HG02852 (cell line): ENCODE data around the gene RXFP2.
A peak's percentile ranks its signal among the peaks of the same experiment; 100 is the strongest.

Experiments
- ATAC-seq: cut with Tn5 transposase; IDR thresholded peaks from one replicate; pipeline ENCODE4 v1.9.1; 2021; ENCODE audit warnings: mild to moderate bottlenecking, moderate library complexity; ENCODE audit not compliant: unreplicated experiment

RXFP2 gene

DNA sequence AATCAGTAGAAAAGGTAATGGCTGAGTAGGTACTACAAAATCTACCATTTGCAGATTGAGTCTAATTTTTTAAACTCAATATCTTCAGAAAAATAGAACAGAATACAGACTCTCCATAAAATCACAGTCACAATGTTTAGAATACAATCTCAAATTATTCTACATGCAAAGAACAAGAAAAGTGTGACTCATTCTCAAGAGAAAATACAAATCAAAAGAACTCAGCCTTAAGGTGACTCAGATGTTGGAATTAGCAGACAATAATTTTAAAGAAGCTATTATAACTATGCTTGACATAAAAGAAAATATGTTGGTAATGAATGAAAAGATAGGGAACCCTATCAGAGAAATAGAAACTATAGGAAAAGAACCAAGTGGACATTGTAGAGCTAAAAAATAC, 78.9 kb downstream of the RXFP2 start:
- ATAC-seq: no peak

DNA sequence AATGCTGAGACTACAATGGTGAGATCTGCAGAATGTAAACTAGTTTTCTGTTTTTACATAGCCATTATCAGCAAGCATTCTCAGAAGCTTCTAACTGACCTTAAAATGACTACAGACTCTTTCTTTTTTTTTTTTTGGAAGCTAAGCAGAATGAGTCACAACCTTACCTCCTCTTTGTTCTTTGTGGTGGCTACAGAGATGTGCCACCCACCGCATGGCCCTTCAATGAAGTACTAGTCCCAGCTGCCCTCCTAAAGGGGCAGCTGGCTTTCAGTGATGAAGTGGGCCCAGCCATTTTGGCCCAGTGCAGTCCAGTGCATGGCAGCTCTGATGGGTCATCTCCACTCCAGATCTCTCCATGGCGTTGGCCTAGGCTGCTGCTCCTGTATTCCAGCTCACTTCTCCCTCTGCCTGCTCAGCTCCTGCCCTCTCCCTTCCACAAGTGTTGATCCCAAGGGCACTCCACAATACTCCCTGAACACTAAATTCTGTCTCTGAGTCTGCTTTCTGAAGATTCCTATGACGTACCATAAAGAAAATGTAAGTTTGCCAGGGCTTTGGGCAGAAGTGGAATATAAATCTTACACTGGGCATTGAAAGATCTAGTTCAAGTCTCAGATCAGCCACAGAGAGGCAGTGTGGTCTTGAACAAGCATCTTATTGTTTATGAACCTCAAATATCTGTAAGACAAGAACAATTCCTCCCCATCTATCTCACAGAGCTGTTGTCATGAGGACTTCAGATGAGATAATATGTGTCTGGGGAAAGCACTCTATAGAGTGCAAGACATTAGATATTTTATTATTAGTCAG, 85.6 kb downstream of the RXFP2 start:
- ATAC-seq: no peak

DNA sequence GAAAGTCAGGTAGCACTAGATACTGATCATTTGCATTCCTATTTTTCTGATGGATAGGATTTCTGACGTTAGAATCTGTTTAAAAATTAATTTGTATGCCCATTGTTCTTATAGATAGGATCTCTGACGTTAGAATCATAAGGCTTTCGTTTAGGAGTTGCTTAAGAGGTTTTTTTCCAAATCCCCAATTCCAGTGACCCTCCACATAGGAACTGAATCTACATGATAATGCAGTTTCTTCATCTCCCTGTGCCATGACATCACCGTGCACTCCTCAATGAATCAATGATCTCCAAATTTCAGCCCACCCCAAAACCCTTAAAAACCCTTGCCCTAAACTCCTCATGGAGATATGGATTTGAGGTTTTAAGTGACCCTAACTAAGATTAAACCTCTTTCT, 87.2 kb downstream of the RXFP2 start:
- no peak for ATAC-seq

DNA sequence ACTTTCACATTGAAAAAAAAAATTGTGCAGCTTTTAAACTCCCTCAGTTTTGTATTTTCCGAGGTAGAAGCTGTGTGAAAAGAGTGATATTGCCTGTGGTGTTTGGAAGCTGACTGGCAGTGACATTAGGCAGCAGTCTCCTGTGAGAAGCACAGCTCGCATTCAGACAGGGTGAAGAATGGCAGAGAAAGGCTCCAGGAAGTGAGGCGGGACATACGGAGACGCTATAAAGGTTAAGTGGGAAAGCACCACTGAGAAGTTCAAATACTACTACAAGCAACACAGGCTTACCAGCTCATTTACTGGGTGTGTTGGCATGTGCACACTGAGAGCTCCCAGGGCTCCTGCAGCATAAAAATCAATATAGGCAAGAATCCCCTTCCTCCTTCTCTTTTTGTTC, 88.4 kb downstream of the RXFP2 start:
- no peak for ATAC-seq

DNA sequence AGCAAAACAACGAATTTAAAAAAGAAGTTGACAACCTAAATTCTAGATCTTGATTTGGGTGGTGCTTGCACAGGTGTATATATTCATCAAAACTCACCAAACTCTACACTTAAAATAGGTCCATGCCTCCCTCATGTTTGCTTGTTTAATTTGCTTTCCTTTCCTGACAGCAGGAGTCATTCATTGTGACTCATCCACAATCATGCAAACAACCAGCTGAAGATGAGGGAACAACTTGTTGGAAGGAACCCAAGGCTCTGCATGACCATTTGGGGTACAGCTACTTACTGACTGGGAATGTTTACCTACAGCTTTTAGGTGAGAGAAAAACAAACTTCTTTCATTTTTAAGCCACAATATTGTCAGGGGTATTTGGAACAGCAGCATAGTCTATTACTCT, 96.6 kb downstream of the RXFP2 start:
- ATAC-seq: no peak

DNA sequence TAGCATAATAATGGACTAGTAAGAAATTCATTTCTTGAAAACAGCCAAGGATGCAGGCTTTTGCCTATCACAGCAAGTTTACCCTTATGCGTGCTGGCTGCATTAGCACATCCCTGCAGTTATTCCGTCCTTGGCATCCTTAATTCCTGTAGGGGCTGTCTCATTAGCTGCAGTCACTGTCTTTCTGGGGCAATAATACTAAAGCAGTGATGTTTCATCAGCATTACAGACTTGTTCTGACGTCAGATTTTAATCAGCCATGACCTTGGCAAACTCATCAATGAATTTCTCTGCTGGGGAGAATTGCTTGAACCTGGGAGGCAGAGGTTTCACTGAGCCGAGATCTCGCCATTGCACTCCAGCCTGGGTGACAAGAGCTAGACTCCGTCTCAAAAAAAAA, 103.7 kb downstream of the RXFP2 start:
- ATAC-seq: no peak

DNA sequence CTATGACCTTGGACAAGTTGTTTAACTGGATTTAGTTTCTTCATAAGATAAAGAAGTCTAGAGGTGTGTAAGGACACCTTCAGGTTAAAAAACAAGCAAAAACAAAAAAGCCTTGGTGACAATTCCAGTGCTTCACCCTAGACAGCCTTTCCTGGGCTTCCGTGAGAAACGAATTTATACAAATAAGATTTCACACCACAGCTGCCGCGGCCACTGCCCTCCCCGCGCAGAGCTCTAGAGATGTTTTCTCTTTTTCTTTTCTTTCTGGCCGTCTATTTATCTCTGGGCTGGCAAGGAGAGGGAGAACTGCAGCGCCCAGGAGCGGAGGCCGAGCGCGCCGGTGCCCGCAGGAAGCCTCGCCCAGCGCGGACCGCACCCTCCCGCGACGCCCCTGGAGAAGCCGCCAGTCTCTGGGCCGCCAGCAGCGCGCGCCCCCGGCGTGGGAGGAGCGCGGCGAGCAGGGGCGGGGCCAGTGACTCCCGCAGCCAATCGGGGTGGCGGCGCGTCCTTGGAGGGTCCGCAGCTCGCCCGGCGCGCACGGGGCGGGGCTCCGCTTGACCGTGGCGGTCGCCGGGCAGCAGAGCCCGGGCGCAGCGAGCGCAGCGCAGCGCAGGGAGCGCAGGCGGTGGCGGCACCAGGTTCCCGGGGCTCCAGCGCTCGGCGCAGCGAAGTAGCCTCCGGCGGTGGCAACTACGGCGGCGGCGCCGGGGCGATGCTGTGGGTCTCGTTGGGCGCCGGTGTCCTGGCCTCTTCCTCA, 107.0 kb downstream of the RXFP2 start:
- ATAC-seq: peak; percentile 97

DNA sequence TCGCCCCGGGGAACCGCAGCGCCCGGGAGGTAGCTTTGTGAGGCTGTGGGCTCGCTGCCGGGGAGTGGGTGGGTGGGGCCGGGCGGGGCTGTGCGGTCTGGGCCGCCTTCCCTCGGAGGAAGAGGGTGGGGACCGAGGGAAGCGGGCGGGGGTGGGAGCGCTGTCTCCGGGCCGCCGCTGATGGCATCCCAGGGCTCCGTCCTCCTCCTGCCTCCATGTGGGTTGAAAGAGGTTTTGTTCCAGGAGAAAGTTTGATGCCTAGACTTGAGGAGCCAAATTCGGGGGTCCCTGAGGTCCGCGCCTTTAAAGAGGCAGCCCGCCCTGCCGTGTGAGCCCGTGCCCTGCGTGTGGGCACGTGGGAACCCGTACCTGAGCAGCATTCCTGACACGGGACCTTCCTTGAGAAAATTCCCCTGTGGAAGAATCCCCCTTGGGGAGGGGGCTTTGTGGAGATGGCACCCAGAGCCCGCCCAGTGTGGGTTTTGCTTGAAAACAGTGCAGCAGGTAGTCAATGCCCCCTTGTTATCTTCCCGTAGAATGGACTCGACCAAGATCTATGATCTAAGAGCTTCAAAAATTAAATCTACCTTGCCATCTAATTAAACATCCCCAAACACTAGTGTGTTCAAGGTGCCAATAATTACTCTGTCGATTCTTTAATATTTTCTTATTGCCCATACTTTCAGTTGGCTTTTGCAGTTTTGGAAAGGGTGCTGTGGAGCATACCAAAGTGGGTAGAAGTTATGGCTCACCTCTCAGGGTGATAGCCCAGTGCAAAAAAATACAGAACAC, 107.8 kb downstream of the RXFP2 start:
- ATAC-seq: peak; percentile 19

DNA sequence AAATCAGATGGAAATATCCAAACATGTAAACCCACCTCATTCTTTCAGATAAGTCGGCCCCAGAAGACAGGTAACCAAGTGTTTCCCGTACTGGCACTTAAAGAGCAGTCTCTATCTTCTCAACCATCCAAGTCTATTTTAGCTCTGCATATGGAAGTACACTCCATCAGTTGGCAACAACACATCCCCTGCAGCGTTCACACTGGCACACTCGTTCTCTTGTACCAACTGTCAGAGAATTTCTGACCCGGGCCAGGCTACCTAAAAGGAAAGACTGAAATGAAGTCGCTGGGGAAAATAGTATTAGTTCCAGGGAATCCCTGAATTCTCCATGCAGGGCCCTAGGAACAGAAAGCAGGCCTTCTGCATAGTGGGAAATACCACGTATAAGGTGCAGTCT, 109.3 kb downstream of the RXFP2 start:
- ATAC-seq: no peak

DNA sequence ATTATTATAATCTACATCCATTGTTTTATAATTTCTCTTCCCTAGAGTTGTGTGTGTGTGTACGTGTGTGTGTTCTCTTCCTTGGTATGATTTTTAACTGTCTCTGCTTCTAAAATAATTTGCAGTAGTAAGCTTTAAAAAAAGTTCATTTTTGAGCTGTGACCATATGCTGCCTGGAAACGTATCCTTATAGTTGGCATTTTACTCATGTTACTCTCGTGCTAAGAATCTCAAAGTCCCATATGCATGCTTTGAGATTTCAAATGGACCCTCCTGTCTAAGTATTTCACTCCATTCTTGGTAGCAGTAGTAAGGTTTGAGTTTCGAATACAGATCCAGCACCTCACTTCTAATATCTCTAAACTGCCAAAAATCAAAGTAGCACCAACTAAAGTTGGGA, 109.9 kb downstream of the RXFP2 start:
- no peak for ATAC-seq

DNA sequence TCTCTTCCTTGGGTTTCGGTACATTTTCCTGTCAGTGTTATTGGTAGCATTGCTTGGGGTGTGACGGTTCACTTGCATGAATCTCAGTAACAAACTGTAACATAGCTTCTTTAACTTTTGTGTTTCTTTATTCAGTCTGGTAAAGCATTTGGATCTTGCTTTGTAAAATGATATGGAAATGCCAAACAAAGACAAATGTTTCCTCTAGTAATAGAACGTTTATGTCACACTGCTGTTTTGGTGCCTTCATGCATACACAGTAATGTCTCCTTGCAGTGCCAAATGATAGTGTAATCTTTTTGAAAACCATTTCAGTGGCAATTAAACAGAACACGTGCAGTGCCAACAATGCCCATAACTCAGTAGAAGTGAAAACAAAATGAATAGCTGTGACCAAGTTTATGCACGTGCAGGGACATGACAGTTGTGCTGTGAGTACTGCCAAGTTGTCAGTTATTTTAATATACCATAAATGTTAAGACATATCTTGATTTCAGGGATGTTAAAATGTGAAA, 110.8 kb downstream of the RXFP2 start:
- ATAC-seq: no peak

DNA sequence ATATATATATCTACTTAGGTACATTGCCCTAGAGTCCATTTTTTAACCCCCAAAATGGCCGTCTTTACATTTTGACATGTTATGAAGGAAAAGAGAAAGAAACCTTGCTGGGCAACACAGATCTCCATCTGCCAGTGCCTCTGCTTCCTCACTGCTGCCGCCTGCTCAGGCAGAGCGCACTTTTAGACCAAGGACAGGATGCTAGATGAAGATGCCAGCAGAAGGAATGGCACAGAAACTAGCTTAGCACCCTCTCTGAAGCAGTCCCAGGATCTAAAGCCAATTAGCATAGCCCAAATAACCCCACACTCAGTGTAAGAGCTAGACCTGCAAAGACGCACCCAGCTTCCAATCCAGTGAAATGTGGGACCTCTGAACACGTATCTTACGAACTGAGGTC, 111.9 kb downstream of the RXFP2 start:
- ATAC-seq: no peak
